ENCODE results near the gene PPIC. TPM values are rescaled to one million over a fixed set of nuclear protein-coding genes. Genes with fewer than 3 reads are reported as not detected.

PPIC gene
- 28.8 TPM for total RNA-seq

- DNase-seq (ENCODE audit: low spot score), result peak; percentile 89
These were observed at the start of gene PPIC for GRCh38 chr5:123036391-123037103. PPIC (minus strand) TSS chr5:123036725; CDS start chr5:123036625, 100 bp downstream.

DNA sequence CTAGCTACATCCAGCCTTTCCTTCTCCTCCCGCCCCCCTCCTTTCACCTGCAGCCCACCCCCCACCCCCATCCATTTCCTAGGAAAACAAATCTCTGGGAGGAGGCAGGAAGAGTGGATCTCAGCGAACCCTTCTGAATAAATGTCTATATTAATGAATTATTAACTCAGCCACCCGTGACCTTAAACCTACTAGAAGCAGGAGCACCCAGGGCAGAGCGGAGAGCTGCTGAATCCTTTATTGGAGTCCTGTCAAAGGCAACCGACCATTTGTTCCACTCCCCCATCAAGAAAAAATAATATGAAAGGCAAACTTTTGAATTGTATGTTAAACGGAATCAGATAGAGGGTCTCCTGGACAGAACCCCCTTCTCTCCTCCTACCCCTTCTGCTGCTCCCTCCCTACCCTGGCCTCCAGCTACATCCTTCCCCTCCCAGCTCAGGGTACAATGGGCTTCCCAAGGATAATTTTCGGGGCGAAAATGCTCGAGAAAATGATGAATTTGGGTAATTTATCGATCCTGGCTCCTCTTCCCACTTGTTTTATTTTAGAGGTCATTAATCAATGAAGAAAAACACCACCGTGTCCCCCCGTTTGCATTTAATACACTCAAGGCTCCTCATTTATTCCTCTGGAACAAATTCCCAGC lies 49.2 kb upstream of the PPIC start:
- no peak for DNase-seq (ENCODE audit: low spot score)

GRCh38 chr5:123084730-123085605 lies 48.4 kb upstream of the PPIC start:
- no peak for DNase-seq (ENCODE audit: low spot score)

GRCh38 chr5:123083298-123083697 lies 46.8 kb upstream of the PPIC start:
- DNase-seq (ENCODE audit: low spot score), result no peak

GRCh38 chr5:123080215-123080614 lies 43.7 kb upstream of the PPIC start:
- DNase-seq (ENCODE audit: low spot score), result no peak

- DNase-seq (ENCODE audit: low spot score), result no peak
These were observed 39.1 kb upstream of the PPIC start for GRCh38 chr5:123075521-123076163.

DNA sequence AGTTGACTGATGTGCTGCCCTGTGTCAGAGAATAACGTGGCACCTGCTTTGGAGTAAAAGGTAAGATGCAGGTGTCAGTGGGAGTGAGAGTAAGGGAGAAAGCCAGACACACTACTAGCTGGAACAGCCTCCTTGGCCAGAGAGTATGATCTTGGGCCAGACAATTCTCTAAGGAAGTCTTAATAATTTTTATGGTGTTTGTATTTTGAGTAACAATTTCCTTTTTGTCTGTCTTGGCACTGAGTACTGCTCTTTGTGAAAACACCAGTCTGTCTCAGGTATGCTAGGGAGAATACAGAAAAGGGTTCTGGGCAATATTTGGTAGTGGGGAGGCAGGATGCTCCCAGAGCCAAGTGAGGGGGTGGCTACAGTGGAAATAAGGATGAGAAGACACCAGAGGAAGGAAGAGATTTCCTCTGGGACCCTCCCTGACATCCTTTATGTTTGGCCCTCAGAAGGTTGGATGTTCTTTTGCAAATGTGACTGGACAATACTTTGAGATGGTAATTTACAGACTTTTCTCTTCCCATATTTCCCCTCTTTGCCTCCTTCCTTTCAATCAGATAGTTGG lies 31.9 kb upstream of the PPIC start:
- no peak for DNase-seq (ENCODE audit: low spot score)

- DNase-seq (ENCODE audit: low spot score), result no peak
These were observed 29.5 kb upstream of the PPIC start for GRCh38 chr5:123066016-123066415.

DNA sequence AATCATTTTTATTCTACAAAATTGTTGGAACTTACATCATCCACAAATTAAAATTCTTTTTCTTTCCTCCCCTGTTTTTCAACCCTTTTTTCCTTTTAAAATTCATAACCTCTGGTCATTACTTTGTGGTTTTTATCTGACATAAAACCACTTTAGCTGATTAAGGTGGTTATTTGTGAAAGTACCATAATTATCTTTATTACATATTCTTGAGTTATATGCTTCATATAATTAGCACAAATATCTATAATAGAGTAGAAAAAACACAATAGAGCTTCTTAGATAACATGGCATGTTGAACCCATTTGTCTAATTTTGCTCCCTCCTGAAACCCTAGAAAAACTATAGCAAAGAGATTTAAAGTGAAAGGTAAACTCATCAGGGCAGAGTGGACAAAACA lies 22.9 kb upstream of the PPIC start:
- no peak for DNase-seq (ENCODE audit: low spot score)

- DNase-seq (ENCODE audit: low spot score), result no peak
These were observed 14.7 kb upstream of the PPIC start for GRCh38 chr5:123051206-123051605.

DNA sequence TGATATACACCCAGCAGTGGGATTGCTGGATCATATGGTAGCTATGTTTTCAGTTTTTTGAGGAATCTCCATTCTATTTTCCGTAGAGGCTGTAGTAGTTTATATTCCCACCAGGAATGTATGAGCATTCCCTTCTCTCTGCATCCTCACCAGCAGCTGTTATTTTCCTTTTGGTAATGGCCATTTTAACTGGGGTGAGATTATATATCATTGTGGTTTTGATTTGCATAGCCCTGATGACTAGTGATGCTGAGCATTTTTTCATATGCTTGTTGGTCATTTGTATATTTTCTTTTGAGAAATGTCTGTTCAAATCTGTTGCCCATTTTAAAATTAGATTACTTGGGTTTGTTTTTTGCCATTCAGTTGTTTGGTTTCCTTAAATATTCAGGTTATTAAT lies 11.2 kb upstream of the PPIC start:
- no peak for DNase-seq (ENCODE audit: low spot score)

GRCh38 chr5:123046222-123046621 lies 9.7 kb upstream of the PPIC start:
- no peak for DNase-seq (ENCODE audit: low spot score)

GRCh38 chr5:123044926-123045617 lies 8.5 kb upstream of the PPIC start:
- DNase-seq (ENCODE audit: low spot score), result no peak

- DNase-seq (ENCODE audit: low spot score), result no peak
These were observed 3.1 kb upstream of the PPIC start for GRCh38 chr5:123039673-123040072.

DNA sequence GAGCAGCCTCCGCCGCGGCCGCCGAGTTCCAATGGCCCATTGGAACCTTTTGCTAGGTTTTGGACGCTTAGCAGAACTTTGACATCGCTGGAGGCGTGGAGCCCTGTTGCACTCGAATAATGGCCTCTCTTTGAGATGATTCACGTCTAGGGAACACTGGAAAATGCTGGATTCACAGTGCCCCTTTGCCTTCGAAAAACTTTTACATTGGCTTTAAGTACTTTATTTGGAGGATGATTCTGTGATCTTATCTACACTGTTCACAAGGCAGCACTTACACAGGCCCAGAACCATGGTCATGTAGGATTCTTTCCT lies 536 bp upstream of the PPIC start:
- DNase-seq (ENCODE audit: low spot score), result no peak

DNA sequence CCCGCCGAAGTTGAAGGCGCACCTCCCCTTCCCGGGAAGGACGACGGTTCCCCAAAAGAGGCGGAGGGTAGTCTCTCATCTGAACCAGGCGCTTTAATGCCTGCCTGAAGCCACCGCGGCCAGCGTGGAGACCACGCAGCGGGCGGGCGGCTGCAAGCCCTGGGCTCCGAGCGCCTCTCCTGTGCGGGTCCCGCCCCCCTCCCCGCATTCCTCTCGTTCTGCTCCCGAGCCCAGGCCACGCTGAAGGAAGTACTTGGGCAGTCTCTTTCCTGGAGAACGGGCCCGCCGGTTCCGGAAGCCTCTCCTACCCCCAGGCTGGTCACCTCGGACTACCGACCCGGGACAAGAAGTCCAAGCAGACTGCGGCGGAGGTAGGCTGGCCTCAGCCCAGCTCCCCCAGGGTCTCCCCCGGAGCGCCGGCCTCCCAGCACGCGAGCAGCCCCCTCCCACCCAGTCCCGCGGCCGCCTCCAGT lies 571 bp downstream of the PPIC start:
- peak; percentile 35 for DNase-seq (ENCODE audit: low spot score)

- DNase-seq (ENCODE audit: low spot score), result peak; percentile 40
These were observed 1.1 kb downstream of the PPIC start for GRCh38 chr5:123035360-123035917.

DNA sequence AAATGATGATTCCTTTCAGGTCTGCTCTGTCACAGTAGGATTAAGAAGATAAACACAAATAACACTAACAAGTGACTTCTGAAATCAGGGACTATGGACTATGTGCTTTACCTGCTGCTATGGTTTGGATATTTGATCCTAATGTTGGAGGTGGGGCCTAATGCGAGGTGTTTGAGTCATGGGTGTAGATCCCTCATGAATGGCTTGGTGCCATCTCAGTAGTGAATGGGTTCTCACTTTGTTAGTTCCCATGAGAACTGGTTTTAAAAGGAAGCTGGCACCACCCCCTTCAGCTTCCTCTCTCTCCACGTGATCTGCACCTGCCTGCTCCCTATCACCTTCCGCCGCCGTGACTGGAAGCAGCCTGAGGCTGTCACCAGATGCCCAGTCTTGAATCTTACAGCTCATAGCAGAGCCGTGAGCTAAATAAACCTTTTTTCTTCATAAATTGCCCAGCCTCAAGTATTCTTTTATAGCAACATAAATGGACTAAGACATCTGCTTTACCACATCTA lies 3.3 kb downstream of the PPIC start:
- DNase-seq (ENCODE audit: low spot score), result no peak

DNA sequence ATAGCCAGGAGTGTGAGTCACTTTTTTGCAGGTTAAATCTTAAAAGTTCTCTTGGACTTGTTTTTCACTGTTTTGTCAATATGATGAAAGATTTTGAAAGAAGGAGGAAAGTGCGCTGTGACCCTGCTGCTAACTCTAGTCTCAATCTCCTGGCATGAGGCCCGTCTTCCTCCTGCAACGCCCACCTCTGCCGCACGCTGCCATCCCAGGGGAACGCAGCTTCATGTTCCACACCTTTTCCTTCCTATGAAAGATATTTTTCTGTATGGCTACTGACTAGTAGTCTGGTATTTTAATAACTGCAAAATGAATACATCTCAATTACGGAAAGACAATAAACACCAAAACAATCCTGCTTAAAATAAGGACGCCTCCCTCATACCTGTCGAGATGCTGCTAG lies 8.3 kb downstream of the PPIC start:
- DNase-seq (ENCODE audit: low spot score), result no peak

DNA sequence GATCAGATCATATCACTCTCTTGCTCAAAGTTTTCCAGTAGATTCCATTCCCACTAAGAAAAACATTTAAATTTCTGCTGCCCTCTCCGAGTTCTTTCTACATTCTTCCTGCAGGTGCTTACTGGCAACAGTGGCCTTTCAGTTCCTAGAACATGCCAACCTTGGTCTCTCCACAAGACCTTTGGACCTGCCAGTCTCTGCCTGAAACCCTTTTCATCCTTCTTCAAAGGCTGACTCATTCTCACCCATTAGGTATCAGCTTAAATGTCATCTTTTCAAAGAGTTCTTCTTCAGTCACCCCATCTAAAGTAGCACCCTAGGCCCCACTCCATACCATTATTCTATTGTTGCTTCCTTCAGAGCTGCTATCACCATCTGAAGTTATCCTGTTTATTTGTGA lies 21.8 kb downstream of the PPIC start:
- peak; percentile 13 for DNase-seq (ENCODE audit: low spot score)

DNA sequence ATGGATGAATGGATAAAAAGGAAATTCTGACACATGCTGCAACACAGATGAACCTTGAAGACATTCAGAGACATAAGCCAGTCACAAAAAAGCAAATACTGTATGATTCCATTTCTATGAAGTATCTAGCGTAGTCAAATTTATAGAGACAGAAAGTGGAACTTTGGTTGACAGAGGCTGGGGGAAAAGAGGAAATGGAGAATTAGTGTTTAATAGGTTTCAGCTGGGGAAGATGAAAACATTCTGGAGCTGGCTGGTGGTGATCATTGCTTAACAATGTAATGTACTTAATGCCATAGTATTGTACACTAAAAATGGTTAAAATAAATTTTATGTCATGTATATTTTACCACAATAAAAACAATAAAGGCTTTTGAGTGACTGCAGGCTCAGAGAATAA lies 24.2 kb downstream of the PPIC start:
- DNase-seq (ENCODE audit: low spot score), result no peak

Data from mucosa of gallbladder (tissue), 1 donor.